AG08395 (cell line): ENCODE data around the gene HLA-E.
"Not testable (repeated sequence)": the region's sequence is repeated elsewhere in the genome, so short reads cannot be mapped to it uniquely, and the experiment has no call there.

Source experiments
- DNase-seq: peaks from one replicate; pipeline ENCODE4 v3.0.0; 2012; ENCODE audit warnings: mixed read lengths, low spot score

Gene HLA-E

DNA sequence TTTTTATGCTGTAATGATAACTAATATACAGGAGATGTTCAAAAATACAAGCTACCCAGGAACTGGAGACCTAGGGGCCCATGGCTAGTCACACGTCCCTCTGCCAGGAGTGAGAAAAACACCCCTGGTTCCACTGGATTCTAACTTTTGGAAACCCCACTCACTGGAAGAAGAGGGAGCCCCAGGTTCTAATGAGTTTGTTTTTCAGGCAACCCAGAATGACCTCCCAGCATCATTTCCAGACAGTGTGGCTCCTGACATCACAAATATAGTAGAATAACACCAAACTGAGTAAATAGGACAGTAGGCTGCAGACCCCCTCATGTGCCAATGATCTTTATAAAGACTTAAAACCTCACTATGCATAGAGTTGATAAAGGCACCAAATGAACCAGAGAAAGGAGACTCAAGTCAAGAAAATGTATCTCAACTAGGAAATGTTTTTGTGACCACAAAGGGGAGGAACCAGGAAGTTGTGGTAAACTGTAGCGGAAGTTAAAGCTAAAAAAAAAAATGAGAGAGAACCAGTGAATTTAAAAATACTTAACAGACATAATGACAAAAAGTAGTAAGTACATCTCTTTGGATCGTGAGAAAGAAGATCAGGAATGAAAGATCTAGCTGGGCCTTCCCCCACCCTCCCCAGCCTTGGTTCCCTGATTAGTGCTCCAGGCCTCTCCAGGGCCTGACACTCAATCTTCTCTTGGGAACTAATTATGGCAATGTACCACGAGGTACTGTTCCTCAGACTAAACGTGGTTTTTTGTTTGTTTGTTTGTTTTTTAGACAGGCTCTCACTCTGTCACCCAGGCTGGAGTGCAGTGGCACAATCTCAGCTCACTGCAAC lies 19.8 kb downstream of the HLA-E start:
- DNase-seq: peak; percentile 43

DNA sequence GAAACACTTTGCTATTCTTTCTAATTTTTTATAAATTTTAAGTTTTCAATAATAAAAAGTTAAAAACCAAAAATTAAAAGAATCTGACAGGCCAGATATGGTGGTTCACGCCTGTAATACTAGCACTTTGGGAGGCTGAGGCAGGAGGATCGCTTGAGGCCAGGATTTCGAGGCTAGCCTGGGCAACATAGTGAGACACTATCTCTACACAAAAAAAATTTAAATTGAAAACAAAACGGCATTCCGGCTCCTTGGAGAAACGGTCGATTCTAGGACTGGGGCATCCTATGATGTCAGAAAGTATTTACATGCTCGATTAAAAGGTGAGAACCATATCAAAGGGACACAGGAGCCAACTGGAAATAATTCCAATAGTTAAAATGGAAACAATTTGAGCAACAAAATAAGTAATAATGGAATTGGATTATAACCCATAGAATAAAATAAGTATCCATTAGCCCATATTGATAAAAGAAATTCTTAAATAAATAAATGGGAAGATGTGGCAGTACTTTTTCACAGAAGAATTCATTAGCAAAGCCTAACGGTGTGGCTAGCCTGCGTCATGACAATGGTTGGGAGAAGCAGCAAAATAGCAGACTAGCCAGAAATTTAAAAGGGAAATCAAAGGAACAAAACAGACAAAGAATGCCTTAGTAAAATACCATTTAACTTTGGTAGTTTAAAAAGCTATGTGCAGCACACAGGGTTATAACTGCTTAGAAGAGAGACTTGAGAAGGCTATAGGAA lies 21.3 kb downstream of the HLA-E start:
- no peak for DNase-seq

DNA sequence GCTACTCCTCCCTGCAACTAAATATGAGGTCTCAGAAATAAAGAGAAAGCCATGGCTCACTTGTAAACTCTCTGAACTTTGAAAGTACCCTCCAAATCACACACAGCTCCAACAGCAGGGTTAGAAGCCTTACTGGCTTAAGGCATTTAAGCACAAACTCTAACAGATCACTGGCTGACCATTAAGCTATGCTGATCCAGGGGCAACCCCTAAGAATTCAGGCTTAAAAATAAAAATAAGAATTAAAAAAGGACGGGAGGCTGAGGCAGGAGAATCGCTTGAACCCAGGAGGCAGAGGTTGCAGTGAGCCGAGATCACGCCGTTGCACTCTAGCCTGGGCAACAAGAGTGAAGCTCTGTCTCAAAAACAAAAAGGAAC lies 21.8 kb downstream of the HLA-E start:
- no peak for DNase-seq

DNA sequence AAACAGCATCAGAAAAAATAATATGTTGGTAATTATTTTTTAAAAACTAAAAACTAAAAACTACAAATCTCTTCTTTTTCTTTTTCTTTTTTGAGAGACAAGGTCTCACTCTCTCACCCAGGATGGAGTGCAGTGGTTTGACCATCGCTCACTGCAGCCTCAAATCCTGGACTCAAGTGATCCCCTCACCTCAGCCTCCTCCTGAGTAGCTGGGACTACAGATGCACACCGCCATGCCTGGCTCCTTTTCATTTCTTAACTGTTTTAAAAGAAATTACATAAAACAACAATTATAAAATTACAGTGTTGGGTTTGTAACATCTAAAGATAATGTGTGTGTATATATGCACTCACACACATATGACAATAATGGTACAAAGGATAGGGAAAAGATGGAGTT lies 24.1 kb downstream of the HLA-E start:
- no peak for DNase-seq

DNA sequence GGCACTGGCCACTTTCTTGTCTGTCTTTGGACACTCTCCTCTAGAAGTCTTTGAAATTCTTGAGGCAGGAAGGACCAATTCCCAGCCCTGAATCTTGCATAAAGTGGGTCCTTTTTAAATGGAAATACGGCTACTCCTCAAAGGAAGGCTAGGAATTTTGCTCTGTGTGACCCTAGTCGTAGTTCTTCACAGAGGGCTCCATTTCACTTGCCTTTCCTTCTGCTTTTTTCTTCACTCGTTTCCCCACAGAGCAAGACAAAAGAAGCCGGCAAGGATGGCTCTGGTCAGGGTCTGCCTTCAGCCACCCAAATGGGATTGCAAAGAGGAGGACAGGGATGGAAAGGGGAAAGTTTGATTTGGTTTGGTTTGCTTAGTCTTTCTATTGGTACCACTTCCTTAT lies 25.8 kb downstream of the HLA-E start:
- no peak for DNase-seq

DNA sequence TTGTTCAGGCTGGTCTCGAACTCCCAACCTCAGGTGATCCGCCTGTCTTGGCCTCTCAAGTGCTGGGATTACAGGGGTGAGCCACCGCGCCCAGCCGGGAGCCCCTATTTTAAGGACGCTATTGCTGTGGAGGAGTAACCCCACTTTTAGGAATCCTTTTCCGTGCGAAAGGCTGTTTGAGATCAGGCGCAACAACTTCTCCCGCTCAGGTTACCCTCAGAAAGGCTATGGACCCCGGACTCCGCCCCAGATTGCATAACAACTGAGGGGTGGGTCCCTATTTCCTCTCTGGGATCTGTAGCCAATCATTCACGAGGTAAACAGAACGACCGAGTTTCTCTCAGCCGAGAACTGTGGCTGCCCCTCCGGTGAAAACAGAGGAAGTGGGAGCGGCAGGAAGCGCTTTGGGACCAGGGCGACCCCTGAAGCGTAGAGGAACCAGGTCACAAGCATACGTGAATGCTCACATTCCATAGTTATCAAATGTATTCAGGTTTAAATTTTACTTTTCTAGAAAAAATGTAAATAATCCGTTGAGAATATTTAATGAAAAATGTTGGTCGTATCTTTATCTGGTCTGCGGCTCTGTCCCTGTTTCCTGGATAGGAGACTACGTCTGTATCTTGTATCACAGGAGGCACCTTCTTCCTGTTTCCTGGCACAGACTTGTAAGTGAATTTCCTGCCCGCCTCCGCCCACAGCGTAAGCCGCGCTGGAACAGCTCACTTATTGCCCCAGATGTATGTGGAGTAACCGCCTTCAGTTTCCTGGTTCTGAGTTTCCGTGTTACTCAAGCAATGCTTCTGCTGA lies 26.8 kb downstream of the HLA-E start:
- peak; percentile 85 for DNase-seq

DNA sequence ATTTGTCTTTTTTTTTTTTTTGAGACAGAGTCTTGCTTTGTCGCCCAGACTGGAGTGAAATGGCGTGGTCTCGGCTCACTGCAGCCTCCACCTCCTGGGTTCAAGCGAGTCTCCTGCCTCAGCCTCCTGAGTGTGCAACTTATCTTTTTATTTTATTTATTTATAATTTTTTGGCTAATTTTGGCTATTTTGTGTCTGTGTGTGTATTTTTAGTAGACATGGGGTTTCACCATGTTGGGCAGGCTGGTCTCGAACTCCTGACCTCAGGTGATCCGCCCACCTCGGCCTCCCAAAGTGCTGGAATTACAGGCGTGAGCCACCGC lies 27.4 kb downstream of the HLA-E start:
- not testable (repeated sequence) for DNase-seq

DNA sequence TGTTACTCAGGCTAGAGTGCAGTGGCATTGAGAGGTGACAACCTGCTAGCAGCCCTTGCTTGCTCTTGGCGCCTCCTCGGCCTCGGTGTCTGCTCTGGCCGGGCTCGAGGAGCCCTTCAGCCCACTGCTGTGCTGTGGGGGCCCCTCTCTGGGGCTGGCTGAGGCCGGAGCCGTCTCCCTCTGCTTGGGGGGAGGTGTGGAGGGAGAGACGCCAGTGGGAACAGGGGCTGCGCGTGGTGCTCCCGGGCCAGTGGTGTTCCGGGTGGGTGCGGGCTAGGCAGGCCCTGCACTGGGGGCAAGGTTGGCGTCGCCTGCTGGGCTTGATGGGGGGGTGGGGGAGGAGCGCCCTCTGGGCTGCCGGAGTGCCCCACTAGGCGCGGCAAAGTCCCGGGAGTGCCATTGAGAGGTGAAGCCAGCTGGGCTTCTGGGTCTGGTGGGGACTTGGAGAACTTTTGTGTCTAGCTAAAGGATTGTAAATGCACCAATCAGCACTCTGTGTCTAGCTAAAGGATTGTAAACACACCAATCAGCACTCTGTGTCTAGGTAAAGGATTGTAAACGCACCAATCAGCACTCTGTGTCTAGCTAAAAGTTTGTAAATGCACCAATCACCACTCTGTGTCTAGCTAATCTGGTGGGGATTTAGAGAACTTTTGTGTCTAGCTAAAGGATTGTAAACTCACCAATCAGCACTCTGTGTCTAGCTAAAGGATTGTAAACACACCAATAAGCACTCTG lies 28.6 kb downstream of the HLA-E start:
- not testable (repeated sequence) for DNase-seq

DNA sequence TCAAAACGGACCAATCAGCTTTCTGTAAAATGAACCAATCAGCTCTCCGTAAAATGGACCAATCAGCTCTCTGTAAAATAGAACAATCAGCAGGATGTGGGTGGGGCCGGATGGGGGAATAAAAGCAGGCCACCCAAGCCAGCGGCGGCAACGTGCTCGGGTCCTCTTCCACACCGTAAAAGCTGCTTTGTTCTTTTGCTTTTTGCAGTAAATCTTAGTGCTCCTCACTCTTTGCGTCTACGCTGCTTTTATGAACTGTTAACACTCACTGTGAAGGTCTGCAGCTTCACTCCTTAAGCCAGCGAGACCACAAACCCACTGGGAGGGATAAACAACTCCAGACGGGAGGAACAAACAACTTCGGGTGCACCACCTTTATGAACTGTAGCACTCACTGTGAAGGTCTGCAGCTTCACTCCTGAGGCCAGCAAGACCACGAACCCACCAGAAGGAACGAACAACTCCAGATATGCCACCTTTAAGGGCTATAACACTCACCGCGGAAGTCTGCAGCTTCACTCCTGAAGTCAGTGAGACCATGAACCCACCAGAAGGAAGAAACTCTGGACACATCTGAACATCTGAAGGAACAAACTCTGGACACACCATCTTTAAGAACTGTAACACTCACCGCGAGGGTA lies 29.3 kb downstream of the HLA-E start:
- not testable (repeated sequence) for DNase-seq

DNA sequence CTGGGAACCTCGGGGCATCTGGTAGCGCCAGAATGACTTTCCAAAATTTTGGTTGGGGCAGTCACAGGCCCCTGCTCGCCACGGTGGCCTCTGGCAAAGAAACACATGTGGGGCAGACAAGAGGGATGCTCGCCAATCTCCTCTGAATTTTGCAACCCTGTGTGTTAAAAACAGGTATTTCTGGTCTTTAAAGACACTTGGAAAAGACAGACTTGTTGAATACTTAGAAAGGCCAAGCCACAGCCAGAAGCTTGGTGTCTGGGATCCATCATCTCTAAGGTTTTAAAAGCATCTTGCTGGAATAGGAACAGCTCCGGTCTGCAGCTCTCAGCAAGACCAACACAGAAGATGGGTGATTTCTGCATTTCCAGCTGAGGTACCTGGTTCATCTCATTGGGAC lies 31.2 kb downstream of the HLA-E start:
- no peak for DNase-seq

DNA sequence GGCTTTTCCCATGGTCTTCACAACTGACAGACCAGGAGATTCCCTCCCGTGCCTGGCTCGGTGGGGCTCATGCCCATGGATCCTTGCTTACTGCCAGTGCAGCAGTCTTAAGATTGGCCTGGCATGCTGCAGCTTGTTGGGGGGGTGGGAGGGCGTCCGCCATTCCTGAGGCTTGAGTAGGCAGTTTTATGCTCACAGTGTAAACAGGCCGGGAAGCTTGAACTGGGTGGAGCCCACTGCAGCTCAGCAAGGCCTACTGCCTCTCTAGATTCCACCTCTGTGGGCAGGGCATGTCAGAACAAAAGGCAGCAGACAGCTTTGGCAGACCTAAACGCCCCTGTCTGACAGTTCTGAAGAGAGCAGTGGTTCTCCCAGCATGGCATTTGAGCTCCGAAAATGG lies 31.8 kb downstream of the HLA-E start:
- not testable (repeated sequence) for DNase-seq

DNA sequence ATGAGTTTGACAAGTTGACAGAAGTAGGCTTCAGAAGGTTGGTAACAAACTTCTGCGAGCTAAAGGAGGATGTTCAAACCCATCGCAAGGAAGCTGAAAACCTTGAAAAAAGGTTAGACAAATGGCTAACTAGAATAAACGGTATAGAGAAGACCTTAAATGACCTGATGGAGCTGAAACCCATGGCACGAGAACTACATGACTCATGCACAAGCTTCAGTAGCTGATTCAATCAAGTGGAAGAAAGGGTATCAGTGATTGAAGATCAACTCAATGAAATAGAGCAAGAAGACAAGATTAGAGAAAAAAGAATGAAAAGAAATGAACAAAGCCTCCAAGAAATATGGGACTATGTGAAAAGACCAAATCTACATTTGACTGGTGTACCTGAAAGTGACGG lies 32.6 kb downstream of the HLA-E start:
- not testable (repeated sequence) for DNase-seq

DNA sequence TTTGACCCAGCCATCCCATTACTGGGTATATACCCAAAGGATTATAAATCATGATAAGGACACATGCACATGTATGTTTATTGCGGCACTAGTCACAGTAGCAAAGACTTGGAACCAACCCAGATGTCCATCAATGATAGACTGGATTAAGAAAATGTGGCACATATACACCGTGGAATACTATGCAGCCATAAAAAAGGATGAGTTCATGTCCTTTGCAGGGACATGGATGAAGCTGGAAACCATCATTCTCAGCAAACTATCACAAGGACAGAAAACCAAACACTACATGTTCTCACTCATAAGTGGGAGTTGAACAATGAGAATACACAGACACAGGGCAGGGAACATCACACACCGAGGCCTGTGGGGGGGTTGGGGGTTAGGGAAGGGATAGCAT lies 37.1 kb downstream of the HLA-E start:
- DNase-seq: not testable (repeated sequence)

DNA sequence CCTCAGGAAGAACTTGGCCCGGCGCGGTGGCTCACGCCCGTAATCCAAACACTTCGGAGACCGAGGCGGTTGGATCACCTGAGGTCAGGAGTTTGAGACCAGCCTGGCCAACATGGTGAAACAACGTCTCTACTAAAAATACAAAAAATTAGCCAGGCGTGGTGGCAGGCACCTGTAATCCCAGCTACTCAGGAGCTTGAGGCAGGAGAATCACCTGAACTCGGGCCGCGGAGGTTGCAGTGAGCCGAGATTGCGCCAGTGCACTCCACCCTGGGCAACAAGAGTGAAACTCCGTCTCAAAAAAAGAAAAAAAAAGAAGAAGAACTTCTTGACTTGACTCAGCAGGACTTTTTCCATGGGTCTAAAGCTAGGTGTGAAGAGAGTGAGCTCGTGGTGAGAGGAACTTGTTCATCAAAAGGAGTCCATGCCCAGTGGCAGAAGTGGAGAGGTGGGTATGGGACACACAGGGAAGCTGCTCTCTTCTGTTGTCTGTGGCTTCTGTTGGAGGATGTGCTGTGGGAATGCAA lies 40.1 kb downstream of the HLA-E start:
- not testable (repeated sequence) for DNase-seq

DNA sequence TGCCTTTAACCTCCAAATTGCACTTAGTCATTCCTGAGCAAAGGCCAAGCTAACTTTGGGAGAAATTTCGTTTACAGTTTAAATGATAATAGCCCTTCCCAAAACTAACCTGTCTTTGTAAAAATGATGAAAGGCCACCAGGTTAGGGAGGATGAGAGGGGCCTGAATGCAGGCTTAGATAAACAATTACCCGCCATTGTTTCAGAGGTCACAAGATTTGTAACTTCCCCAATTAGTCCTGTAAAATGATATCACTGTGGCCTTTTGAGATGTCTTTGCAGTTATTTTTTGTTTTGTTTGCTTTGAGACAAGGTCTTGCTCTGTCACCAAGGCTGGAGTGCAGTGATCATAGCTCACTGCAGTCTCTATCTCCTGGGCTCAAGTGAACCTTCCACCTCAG lies 40.7 kb downstream of the HLA-E start:
- no peak for DNase-seq

DNA sequence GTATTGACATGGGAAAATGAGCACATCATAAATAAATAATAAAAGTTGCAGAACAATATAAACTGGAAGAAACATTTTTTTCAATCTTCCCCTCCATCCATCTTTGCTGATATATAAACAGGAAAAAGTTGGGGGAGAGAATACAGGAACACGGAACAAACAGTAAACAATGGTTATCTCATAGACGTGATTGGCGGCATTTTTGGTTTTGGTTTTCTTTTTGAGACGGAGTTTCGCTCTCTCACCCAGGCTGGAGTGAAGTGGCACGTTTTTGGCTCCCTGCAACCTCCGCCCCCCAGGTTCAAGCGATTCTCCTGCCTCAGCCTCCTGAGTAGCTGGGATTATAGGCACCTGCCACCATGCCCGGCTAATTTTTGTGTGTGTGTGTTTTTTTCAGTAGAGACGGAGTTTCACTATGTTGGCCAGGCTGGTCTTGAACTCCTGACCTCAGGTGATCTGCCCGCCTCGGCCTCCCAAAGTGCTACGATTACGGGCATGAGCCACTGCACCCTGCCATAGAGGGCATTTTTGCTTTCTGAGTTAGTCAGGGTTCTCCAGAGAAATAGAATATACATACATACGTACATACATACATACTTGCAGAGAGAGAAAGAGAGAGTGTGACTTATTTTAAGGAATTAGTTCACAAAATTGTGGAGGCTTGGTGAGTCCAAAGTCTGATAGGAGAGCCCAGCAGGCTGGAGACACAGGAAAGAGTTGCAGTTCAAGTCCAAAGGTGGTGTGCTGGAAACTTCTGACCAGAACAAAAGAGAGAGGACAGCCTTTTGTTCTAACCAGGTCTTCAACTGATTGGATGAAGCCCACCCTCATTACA lies 44.4 kb downstream of the HLA-E start:
- DNase-seq: no peak

DNA sequence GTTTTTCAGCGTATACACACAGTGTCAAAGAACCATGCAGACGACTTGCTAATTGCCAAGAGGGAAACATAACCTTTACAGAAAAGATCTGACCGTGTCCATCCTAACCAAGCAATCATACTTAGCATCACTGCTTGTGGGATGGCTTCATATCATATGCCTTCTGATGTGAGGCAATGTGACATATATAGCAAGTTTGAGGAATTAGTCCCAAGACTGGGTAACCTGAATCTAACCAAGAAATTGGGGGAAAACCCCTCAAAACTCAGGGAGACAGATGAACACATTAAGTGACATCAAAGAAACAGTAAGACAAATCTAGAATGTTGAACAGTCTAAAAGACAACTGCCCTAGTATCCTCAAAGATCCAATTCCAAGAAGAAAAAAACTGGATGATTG lies 48.6 kb downstream of the HLA-E start:
- no peak for DNase-seq

DNA sequence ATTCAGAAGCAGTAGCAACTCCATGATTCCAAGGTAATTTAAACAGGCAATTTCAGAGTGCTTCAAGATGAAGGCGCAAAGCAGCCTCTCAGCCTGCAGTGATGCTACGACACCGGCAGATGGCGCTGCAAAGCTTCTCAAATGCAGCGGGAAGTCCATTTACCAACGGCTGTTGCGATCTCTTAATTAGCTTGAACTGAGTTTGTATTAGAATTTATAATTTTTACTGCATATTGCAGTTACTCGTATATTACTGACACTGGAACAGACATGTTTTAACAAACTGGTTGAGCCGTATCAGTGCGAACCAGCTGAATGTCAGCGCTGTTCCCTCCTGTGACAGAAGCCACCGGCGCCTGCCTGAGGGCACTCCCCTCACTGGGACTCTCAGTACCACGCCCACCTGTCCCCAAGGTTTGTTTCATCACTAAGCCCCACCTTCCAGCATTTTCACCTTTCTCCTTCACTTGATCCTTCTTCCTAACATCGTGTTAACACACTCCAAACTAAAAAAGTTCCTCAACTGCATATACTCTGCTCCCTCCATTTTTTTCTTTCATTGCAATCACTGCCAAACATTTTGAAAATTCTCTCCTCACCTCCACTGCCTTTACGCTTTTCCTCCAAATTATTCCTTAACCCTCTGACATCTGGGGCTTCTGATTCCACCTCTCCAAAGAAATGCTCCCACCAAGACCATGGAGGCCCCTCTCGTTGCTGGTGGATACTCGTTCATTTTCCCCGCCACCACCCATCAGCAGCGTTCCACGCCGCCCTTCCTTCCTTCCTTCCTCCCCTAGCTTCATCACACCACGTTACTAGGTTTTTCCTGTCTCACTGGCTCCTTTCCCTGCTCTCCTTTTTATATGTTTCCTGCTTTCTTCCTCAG lies 52.5 kb downstream of the HLA-E start:
- peak; percentile 77 for DNase-seq

DNA sequence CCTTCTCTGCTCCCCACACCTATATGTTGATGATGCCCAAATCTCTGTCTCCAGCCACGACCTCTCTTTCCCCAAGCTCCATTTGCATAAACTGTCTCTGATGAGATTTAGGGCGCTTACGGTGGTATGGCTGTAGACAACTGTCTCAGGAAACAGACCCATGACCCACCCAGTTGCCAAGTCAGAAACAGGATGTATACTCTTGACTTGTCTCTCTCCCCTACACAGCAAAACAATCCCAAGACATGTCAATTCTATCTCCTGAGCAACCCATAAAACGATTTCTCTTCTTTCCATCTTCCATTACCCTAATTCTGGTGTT lies 53.1 kb downstream of the HLA-E start:
- DNase-seq: no peak

DNA sequence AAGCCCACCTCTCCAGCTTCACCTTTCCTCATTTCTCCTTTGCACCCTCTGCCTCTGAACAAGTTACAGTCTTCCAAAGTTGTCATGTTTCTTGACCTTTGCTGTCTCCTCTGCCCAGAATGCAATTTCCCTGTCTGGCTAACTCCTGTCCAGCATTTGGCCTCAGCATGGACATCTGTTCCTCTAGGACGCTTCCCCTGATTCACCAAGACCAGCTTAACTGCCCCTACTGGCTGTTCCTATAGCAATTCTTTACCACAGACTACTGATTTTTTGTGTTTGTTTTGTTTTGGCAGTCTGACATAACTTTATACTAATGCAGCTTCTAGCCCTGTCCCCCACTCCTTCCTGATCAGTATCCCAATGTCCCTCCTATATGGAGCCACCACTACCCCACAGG lies 53.6 kb downstream of the HLA-E start:
- DNase-seq: no peak
